ENCODE data around the gene JAZF1.

The JAZF1 gene

GRCh38 chr7:28029051-28029450 lies 151.5 kb downstream of the JAZF1 start:
- no peak overlapping the region for H3K4me3 ChIP-seq (ENCODE audit: insufficient read depth, low read length, poor library complexity, severe bottlenecking)

GRCh38 chr7:28028471-28028870 lies 152.1 kb downstream of the JAZF1 start:
- H3K9ac ChIP-seq (ENCODE audit: low read length): no peak overlapping the region
- H3F3A ChIP-seq (ENCODE audit: insufficient read depth): no peaks in the 10 kb centered on the region
- no peaks in the 10 kb centered on the region for H3K9me2 ChIP-seq (replicated peaks; ENCODE audit: insufficient read depth, low read length)
- H3K27ac ChIP-seq (ENCODE audit: low read depth, low read length): no peak overlapping the region
- H2AFZ ChIP-seq (ENCODE audit: low read depth, low read length, severe bottlenecking): no peak overlapping the region
- no peak for TF ChIP-seq EZH2phosphoT487 (conservative IDR thresholded peaks at IDR 0.05; ENCODE audit: low read length)
- no peak for TF ChIP-seq CTCF (IDR thresholded peaks at IDR 0.05; ENCODE audit: insufficient read depth, low read length, poor library complexity, severe bottlenecking)
- H3K4me2 ChIP-seq (ENCODE audit: low read depth, low read length, poor library complexity, severe bottlenecking): no peak overlapping the region
- H3K9me3 ChIP-seq (ENCODE audit: insufficient read depth, low read length): no peaks in the 10 kb centered on the region
- H4K20me1 ChIP-seq (ENCODE audit: low read depth, low read length): 0 out of 2 replicates have a peak, but pooled peaks cover 10% of the 10 kb centered on the region
- H3K79me2 ChIP-seq (ENCODE audit: insufficient read depth, low read length): no peaks in the 10 kb centered on the region
- H3K36me3 ChIP-seq (ENCODE audit: low read length): no peaks in the 10 kb centered on the region
- H3K4me3 ChIP-seq (ENCODE audit: insufficient read depth, low read length, poor library complexity, severe bottlenecking): no peak overlapping the region
- H3K27me3 ChIP-seq (ENCODE audit: low read length): no peaks in the 10 kb centered on the region

More at GRCh38 chr7:28029051-28029450, 151.5 kb downstream of the JAZF1 start:
- no peaks in the 10 kb centered on the region for H3K9me3 ChIP-seq (ENCODE audit: insufficient read depth, low read length)
- no peak for TF ChIP-seq CTCF (IDR thresholded peaks at IDR 0.05; ENCODE audit: insufficient read depth, low read length, poor library complexity, severe bottlenecking)
- TF ChIP-seq EZH2phosphoT487 (conservative IDR thresholded peaks at IDR 0.05; ENCODE audit: low read length): no peak
- no peaks in the 10 kb centered on the region for H3F3A ChIP-seq (ENCODE audit: insufficient read depth)
- no peaks in the 10 kb centered on the region for H3K9me2 ChIP-seq (replicated peaks; ENCODE audit: insufficient read depth, low read length)
- no peaks in the 10 kb centered on the region for H3K27me3 ChIP-seq (ENCODE audit: low read length)
- no peaks in the 10 kb centered on the region for H3K36me3 ChIP-seq (ENCODE audit: low read length)
- H3K79me2 ChIP-seq (ENCODE audit: insufficient read depth, low read length): no peaks in the 10 kb centered on the region
- H3K4me2 ChIP-seq (ENCODE audit: low read depth, low read length, poor library complexity, severe bottlenecking): no peak overlapping the region
- no peak overlapping the region for H3K9ac ChIP-seq (ENCODE audit: low read length)
- no peak overlapping the region for H2AFZ ChIP-seq (ENCODE audit: low read depth, low read length, severe bottlenecking)
- H3K27ac ChIP-seq (ENCODE audit: low read depth, low read length): no peak overlapping the region
- 0 out of 2 replicates have a peak, but pooled peaks cover 10% of the 10 kb centered on the region for H4K20me1 ChIP-seq (ENCODE audit: low read depth, low read length)

- Histone ChIP-seq H3K36me3 (ENCODE audit: low read length) (no peaks in the 10 kb centered on the region), H3K9ac (ENCODE audit: low read length) (no peak overlapping the region), H3K4me3 (ENCODE audit: insufficient read depth, low read length, poor library complexity, severe bottlenecking) (no peak overlapping the region), H4K20me1 (ENCODE audit: low read depth, low read length) (0 out of 2 replicates have a peak, but pooled peaks cover 10% of the 10 kb centered on the region), H2AFZ (ENCODE audit: low read depth, low read length, severe bottlenecking) (no peak overlapping the region), H3K4me2 (ENCODE audit: low read depth, low read length, poor library complexity, severe bottlenecking) (no peak overlapping the region), H3K27me3 (ENCODE audit: low read length) (no peaks in the 10 kb centered on the region), H3K27ac (ENCODE audit: low read depth, low read length) (no peak overlapping the region), H3K79me2 (ENCODE audit: insufficient read depth, low read length) (no peaks in the 10 kb centered on the region), H3F3A (ENCODE audit: insufficient read depth) (no peaks in the 10 kb centered on the region), H3K9me3 (ENCODE audit: insufficient read depth, low read length) (no peaks in the 10 kb centered on the region), H3K9me2 (replicated peaks; ENCODE audit: insufficient read depth, low read length) (no peaks in the 10 kb centered on the region)
- TF ChIP-seq CTCF (IDR thresholded peaks at IDR 0.05; ENCODE audit: insufficient read depth, low read length, poor library complexity, severe bottlenecking): no peak
- no peak for TF ChIP-seq EZH2phosphoT487 (conservative IDR thresholded peaks at IDR 0.05; ENCODE audit: low read length)
Observed at GRCh38 chr7:28026237-28026636, 154.4 kb downstream of the JAZF1 start.

Data from SU-DHL-6 (cell line).